ENCODE results near the gene SYK. TPM values are rescaled to one million over a fixed set of nuclear protein-coding genes. Genes with fewer than 3 reads are reported as not detected.

Gene SYK
- total RNA-seq, 1 donor from 2014 or later, result 4.2 TPM

Other genes starting within 250 kb of the SYK start
- gene DIRAS2, start 159.0 kb upstream of the SYK start, total RNA-seq, result not detected

Data from Right ventricle myocardium inferior (tissue), 1 donor.